Pancreas (tissue), 10 donors: ENCODE measurements around the gene KCNK7. TPM values are rescaled to one million over a fixed set of nuclear protein-coding genes. Genes with fewer than 3 reads are reported as not detected.

Experiments used
- ATAC-seq, 4 donors: fragments of 200-7000 bp; cut with Tn5 transposase; one replicate each; pipeline versions ENCODE4 v1.8.0 to v1.9.1; 2020; ENCODE audit warnings: mild to moderate bottlenecking in 4 of 4, moderate library complexity in 4 of 4
- DNase-seq, 6 donors: peaks; one replicate each; pipeline ENCODE4 v3.0.0-alpha.2; 2020
- FAIRE-seq: peaks from 2 replicates; lab custom pipeline; 2012; peaks lifted over from hg19 to GRCh38; lab: Jason Lieb, UNC
- H3K27ac ChIP-seq, 4 donors: fragments of 200-600 bp; sonication (generic); 1 replicate in 3 of 4; 2 replicates in 1 of 4; pipeline versions ENCODE4 v1.5.0 to v1.8.0; 2020
- H3K27me3 ChIP-seq, 4 donors: fragments of 200-600 bp; one replicate each; pipeline ENCODE4 v1.8.0; 2021
- H3K36me3 ChIP-seq, 3 donors: fragments of 200-600 bp; sonication (generic) in 1 of 3; one replicate each; pipeline versions ENCODE4 v1.5.0 to v1.8.0; 2020 to 2021
- H3K4me1 ChIP-seq, 3 donors: fragments of 200-600 bp; one replicate each; pipeline ENCODE4 v1.8.0; 2021
- H3K4me3 ChIP-seq, 4 donors: fragments of 200-600 bp; sonication (generic) in 2 of 4; one replicate each; pipeline versions ENCODE4 v1.5.0 to v1.8.0; 2020 to 2021
- H3K9me3 ChIP-seq, 4 donors: fragments of 200-600 bp; one replicate each; pipeline ENCODE4 v1.8.0; 2021
- WGBS, 2 donors: extraction: QIAGEN DNeasy Blood & Tissue Kit; methylation state at CpG; one replicate each; pipeline ENCODE4 v1.1.7; 2013; 5-methylcytosine and 5-hydroxymethylcytosine counted together
- intact Hi-C, 3 donors: fragments of 100-400 bp; cut with DNase I; formaldehyde crosslinking; loops; one replicate each; pipeline versions ENCODE4 v1.11.1 to v1.14.2; 2022
- polyA plus RNA-seq, 2 donors: library from polyadenylated mRNA; stranded (reverse); fragments of 200-250 nt; gene quantifications; one replicate each; pipeline ENCODE4 v1.2.3, GENCODE V29; 2013
- total RNA-seq, 6 donors: library from RNA; stranded (reverse); fragmentation: NEBNext Ultra II Directional in 4 of 6; extraction: Animal tissue kit (Norgen Biotek cat#: 25700) in 4 of 6; gene quantifications; one replicate each; pipeline versions ENCODE4 v1.2.1 to v1.2.4, GENCODE V29; 2021 to 2023
- TF ChIP-seq, protein P1 (sequence below), 4 donors: fragments of 200-600 bp; sonication (generic) in 3 of 4; IDR thresholded peaks; one replicate each; pipeline versions ENCODE4 v1.5.0 to v1.8.0; 2021; ENCODE audit warnings: antibody characterized with exemption in 4 of 4
- donor health status: healthy with polysubstance abuse.
- donor health status: DM: no; HTN: no; CAD: no; lungs with moderate emphysema.
- donor health status: DM: no; HTN: no; CAD: no.
- donor health status: control.
- donor health status: control.
- donor health status: Bipolar disorder and iron deficiency.
- donor health status: DM: yes; HTN: yes; CAD: no.
- donor health status: DM: no; HTN: no; CAD: no.
- donor health status: DM: no; HTN: no; CAD: no.
- donor health status: DM: yes; HTN: yes; CAD: no.

Gene KCNK7
- total and polyA plus RNA-seq, 8 donors = 0.19 to 1.6 (median 0.84) TPM; not detected in 3

DNA sequence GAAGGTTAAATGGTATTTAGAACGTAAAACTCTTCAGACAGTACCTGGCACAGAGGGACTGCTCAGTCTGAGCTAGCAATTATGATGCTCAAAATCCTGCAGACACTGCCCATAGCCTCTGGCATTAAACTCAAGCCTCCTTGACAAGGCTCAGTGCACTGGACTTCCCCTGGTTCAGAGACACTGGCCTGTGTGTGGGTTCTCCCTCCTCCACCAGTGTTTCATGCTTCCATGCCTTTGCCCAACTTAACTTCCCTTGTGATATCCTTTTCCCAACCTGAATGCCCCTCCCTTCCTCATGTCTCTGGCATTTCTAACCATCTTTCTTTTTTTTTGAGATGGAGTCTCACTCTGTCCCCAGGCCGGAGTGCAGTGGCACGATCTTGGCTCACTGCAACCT, 46.5 kb downstream of the KCNK7 start:
- ATAC-seq (no peak), FAIRE-seq (no peak), DNase-seq (no peak)
- peaks cover 0 to 6% (median 3%) of the 10 kb centered on the region in 3 donors for H3K4me1 ChIP-seq
- TF ChIP-seq, protein P1, sequence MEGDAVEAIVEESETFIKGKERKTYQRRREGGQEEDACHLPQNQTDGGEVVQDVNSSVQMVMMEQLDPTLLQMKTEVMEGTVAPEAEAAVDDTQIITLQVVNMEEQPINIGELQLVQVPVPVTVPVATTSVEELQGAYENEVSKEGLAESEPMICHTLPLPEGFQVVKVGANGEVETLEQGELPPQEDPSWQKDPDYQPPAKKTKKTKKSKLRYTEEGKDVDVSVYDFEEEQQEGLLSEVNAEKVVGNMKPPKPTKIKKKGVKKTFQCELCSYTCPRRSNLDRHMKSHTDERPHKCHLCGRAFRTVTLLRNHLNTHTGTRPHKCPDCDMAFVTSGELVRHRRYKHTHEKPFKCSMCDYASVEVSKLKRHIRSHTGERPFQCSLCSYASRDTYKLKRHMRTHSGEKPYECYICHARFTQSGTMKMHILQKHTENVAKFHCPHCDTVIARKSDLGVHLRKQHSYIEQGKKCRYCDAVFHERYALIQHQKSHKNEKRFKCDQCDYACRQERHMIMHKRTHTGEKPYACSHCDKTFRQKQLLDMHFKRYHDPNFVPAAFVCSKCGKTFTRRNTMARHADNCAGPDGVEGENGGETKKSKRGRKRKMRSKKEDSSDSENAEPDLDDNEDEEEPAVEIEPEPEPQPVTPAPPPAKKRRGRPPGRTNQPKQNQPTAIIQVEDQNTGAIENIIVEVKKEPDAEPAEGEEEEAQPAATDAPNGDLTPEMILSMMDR (IDR thresholded peaks at IDR 0.05) = no peak
- no peak overlapping the region for H3K4me3 ChIP-seq
- H3K27me3 ChIP-seq = no peaks in the 10 kb centered on the region
- no peaks in the 10 kb centered on the region for H3K36me3 ChIP-seq
- H3K27ac ChIP-seq = no peak overlapping the region
- no peaks in the 10 kb centered on the region for H3K9me3 ChIP-seq
- intact Hi-C loops = no loop called here
- 93 to 96% methylated on average over 3 of the region's 3 CpGs for WGBS, 2 donors

- TF ChIP-seq, protein P1 (IDR thresholded peaks at IDR 0.05) = no peak
- Histone ChIP-seq H3K9me3 (no peaks in the 10 kb centered on the region), H3K27ac (no peak overlapping the region), H3K27me3 (no peaks in the 10 kb centered on the region), H3K4me3 (no peak overlapping the region), H3K4me1 (peaks cover 0 to 6% (median 3%) of the 10 kb centered on the region in 3 donors), H3K36me3 (no peaks in the 10 kb centered on the region)
- intact Hi-C loops = no loop called here
- FAIRE-seq (no peak), DNase-seq (no peak), ATAC-seq (no peak)
- WGBS, 2 donors = 87 to 90% methylated on average over 3 of the region's 3 CpGs
These were observed 47.2 kb downstream of the KCNK7 start for GRCh38 chr11:65548395-65548794.

DNA sequence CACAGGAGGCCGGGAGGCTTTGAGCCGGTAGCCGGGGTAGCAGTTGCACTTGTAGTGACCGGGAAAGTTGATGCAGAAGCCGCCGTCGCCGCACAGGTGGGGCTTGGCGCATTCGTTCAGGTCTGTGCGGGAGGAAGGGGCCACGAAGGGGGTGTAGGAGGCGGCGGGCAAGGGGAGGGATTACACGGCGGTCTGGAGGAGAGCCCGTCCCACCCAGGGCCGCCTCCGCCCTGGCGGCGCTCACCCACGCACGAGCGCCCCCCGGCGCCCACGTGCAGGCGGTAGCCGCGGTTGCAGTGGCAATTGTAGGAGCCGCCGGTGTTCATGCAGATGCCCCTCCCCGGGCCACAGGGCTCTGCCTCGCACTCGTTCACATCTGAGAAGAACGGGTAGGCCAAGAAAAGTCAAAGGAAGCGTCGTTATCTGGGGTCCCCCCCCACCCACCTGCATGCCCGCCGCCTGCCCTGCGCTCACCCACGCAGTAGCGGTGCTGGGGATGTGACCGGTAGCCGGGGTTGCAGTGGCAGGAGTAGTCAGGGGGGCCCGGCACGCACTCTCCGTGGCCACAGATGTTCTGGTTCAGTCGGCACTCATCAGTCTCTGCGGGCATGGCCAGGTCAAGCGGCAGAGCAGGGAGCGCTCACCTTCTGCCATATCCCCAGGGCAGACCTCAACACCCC, 48.0 kb downstream of the KCNK7 start:
- H3K9me3 ChIP-seq = no peaks in the 10 kb centered on the region
- intact Hi-C loops = no loop called here
- H3K4me1 ChIP-seq = peaks cover 0 to 6% (median 3%) of the 10 kb centered on the region in 3 donors
- TF ChIP-seq, protein P1 (IDR thresholded peaks at IDR 0.05) = no peak
- no peak overlapping the region for H3K4me3 ChIP-seq
- FAIRE-seq (no peak), DNase-seq (peak in 3 of 6 donors; percentile 19 to 78 (median 54)), ATAC-seq (no peak)
- 89 to 90% methylated on average over 52 of the region's 52 CpGs for WGBS, 2 donors
- no peaks in the 10 kb centered on the region for H3K27me3 ChIP-seq
- no peaks in the 10 kb centered on the region for H3K36me3 ChIP-seq
- no peak overlapping the region for H3K27ac ChIP-seq

GRCh38 chr11:65546217-65546958, 49.2 kb downstream of the KCNK7 start:
- no peaks in the 10 kb centered on the region for H3K36me3 ChIP-seq
- no peak for FAIRE-seq

More at GRCh38 chr11:65546217-65546958, 49.2 kb downstream of the KCNK7 start:
- intact Hi-C loops = no loop called here
- peaks cover 0 to 8% (median 2%) of the 10 kb centered on the region in 3 donors for H3K4me1 ChIP-seq
- DNase-seq (peak; percentile 93 to 99 (median 96)), ATAC-seq (peak; percentile 92 to 95 (median 94))
- 9 to 12% methylated on average over 61 to 64 of the region's 64 CpGs for WGBS, 2 donors
- no peaks in the 10 kb centered on the region for H3K27me3 ChIP-seq
- no peaks in the 10 kb centered on the region for H3K9me3 ChIP-seq
- TF ChIP-seq, protein P1 (IDR thresholded peaks at IDR 0.05) = no peak
- peak overlapping the region; percentile 12 to 55 (median 29) for H3K4me3 ChIP-seq
- peak overlapping the region; percentile 60 to 86 (median 76) for H3K27ac ChIP-seq
